Gastrocnemius medialis (tissue), 4 donors: ENCODE results near the gene DDX24.

ENCODE experiments used
- CTCF ChIP-seq, 5 experiments: fragments of 450-650 bp in 3 of 5; fragments of 200-600 bp in 2 of 5; sonication (generic) in 2 of 5; IDR thresholded peaks in 4 of 5; conservative IDR thresholded peaks in 1 of 5; 1 replicate in 4 of 5; 2 replicates in 1 of 5; pipeline ENCODE4 v1.5.1; 2016 to 2019; ENCODE audit warnings: antibody characterized with exemption in 5 of 5, mild to moderate bottlenecking in 3 of 5, moderate library complexity in 3 of 5
- POLR2A ChIP-seq, 2 donors: fragments of 450-650 bp; IDR thresholded peaks; one replicate each; pipeline ENCODE4 v1.6.1; 2017; ENCODE audit warnings: antibody characterized with exemption in 2 of 2, mild to moderate bottlenecking in 2 of 2, moderate library complexity in 2 of 2

DNA sequence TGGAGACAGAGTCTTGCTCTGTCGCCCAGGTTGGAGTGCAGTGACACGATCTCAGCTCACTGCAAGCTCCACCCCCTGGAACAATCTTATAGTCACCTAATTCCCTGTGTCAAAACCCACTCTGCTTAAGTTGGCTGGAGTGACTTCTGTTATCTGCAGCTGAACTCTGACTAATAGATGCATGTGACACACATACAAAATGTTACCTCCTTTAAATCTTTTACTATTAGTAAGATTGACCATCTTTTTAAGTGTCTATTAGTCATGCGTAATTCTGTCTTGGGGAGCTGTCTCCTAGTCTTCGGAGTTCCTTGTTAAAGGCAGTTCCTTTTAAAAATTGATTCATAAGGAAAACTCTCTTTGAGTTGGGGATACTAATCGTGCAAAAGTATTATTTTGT is 7.5 kb upstream of the DDX24 start:
- no peak for TF ChIP-seq CTCF (IDR thresholded peaks at IDR 0.05 in 4 of 5, conservative IDR thresholded peaks at IDR 0.05 in 1 of 5)
- no peak for TF ChIP-seq POLR2A (IDR thresholded peaks at IDR 0.05)
